Pericardium fibroblast (primary cell): ENCODE measurements around the gene AQP10. TPM values are rescaled to one million over a fixed set of nuclear protein-coding genes. Genes with fewer than 3 reads are reported as not detected.

Source experiments
- total RNA-seq: library from RNA; depleted of rRNA; stranded (reverse); fragments of >200 nt; gene quantifications from 2 replicates; pipeline ENCODE4 v1.2.3, GENCODE V29; 2015

The AQP10 gene, protein sequence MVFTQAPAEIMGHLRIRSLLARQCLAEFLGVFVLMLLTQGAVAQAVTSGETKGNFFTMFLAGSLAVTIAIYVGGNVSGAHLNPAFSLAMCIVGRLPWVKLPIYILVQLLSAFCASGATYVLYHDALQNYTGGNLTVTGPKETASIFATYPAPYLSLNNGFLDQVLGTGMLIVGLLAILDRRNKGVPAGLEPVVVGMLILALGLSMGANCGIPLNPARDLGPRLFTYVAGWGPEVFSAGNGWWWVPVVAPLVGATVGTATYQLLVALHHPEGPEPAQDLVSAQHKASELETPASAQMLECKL
- not detected in 2 replicates for total RNA-seq

DNA sequence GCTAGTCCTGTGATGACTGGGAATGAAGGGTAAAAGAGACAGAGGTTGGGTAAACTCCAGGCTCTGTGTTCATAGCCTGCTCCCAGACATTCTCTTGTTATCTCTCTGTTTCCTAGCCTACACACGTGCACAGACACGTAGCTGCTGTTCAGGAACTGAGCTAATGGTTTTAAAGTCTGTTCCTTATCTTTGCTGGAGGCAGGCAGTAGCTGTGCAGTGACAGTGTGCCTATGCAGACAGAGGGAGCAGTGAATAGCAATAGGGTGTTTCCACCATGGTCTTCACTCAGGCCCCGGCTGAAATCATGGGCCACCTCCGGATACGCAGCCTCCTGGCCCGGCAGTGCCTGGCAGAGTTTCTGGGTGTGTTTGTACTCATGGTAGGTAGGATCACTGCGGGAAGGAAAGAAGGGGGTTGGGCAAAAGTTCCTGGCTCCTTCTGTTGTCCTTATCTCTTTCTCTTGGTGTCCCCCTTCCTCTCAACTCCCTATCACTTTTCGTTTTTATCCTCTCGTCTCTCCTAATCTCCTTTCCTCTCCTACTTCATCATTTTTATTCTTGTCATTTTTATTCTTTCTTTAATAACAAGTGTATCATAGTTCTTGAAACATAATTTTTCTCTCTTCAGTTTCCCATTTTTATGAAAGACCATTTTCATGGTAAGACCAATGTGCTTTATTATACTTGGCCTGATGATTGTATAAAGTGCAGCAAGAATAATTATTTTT, at the start of gene AQP10:
Gene AQP10 (plus strand): TSS at position 212 of the 727 bp plus-strand sequence. CDS start 63 bp downstream, at position 275.

DNA sequence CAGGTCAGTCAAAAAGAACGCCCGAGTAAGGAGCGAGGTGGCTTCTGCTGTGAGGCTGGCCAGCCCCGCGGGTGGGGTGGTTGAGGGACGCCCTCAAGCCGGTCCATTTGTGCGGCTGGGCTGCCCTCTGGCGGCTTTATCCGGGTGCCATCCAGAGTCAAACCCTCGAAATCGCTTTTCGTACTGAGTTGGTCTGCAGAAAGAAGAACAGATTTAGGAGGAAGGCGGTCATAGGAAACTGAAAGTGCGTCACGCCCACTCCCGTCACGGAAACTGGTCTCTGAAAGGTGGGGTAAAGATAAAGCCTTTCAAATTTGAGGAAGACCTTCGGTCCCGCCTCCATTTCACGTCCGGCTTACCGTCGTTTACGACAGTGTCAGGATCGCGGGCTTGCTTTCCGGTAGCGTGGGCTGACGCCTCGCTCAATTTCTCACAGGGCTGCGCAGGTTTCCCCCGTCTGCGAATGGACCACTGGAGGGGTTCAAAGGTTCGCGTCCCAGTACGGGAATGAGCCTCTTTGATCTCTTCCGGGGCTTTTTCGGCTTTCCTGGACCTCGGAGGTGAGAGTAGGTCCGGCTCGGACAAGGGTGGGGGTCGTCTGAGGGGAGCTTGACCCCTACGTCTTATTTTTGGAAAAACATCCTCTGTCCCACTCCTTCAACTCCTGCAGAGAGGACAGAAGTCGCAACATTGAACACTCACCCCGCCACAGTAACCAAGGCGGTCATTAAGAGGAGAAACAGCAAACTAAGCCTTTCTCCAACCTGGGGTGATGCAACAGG, 48.5 kb upstream of the AQP10 start, which contains the start of gene HAX1:
Gene HAX1 (plus strand): TSS at position 413 of the 782 bp plus-strand sequence. CDS start 95 bp downstream, at position 508.

DNA sequence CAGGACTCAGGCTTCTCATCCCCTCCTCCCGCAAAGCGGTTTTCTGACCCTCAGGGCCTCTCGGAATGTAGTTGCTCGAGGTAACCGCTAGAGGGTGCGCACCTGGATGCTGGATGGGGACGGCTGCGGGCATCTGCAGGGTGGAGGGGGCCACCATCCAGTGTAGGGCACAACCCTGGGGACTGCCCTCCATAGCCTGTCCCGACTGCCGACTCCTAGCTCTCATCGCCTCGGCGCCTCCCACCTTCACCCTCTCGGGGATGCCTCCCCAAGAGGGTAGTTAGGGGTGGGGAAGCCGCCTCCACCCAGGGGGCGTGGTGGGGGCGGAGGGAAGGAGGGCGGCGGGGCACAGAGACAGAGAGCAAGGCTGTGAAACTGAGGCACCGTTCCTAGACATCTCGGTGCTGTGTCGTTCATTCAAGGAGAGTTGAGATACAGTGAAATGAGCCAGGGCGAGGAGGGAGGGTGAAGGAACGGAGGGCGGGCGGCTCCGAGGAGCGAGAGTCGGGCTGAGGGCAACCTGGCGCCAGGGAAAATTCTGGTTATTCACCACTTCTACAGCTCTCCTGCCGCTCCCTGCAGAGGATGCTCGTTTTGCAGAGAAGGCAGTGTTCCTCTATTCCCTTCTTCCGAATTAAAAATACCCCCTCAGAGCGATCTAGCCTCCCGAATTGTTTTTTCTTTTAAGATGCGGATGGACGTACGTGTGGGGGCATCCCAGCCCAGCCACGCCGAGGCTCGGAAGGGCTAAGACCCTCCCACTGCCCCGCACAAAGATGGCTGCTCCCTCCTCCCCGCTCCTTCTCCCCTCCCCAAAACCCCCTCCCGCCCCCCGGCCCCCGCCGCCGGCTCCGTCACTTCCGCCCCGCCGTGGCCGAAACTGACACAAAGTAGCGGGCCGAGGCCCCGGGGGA, 4.0 kb downstream of the AQP10 start, which contains the start of gene ATP8B2:
Gene ATP8B2 (plus strand): TSS at position 857 of the 914 bp plus-strand sequence. CDS start 2,617 bp downstream, outside the sequence.

Other genes with a start within 250 kb of the AQP10 start
- gene NUP210L, start 166.0 kb upstream of the AQP10 start, total RNA-seq = under 0.01 TPM in 1 of 2 replicates, not detected in the other
- gene TPM3, start 129.0 kb upstream of the AQP10 start, total RNA-seq = 221 and 362 TPM in 2 replicates
- gene CFAP141, start 114.8 kb upstream of the AQP10 start, total RNA-seq = not detected in 2 replicates
- 60.5 and 66.3 TPM in 2 replicates for gene UBAP2L, start 100.1 kb upstream of the AQP10 start, total RNA-seq
- 106 and 118 TPM in 2 replicates for gene HAX1, start 48.5 kb upstream of the AQP10 start, total RNA-seq
- 77.0 and 114 TPM in 2 replicates for gene ATP8B2, start 4.4 kb downstream of the AQP10 start, total RNA-seq
- gene IL6R, start 84.2 kb downstream of the AQP10 start, total RNA-seq = 3.9 and 9.3 TPM in 2 replicates
- not detected in 2 replicates for gene TDRD10, start 181.1 kb downstream of the AQP10 start, total RNA-seq
- 0.12 and 0.43 TPM in 2 replicates for gene SHE, start 181.3 kb downstream of the AQP10 start, total RNA-seq
- 31.9 and 46.5 TPM in 2 replicates for gene UBE2Q1, start 237.6 kb downstream of the AQP10 start, total RNA-seq
- gene CHRNB2, start 246.7 kb downstream of the AQP10 start, total RNA-seq = under 0.01 and 0.12 TPM in 2 replicates